CD8-positive, alpha-beta memory T cell (primary cell): ENCODE measurements around the gene PLCXD3. TPM values are rescaled to one million over a fixed set of nuclear protein-coding genes. Genes with fewer than 3 reads are reported as not detected.
A peak's percentile ranks its signal among the peaks of the same experiment; 100 is the strongest.

Source experiments
- CTCF ChIA-PET: fragments of 350-600 bp; sonication (Branson Sonifier 250); formaldehyde crosslinking; loops from one replicate; lab custom pipeline; 2021; ENCODE audit warnings: antibody characterized with exemption; lab: Charles Lee
- POLR2A ChIA-PET: fragments of 350-600 bp; sonication (Branson Sonifier 250); formaldehyde crosslinking; loops from one replicate; lab custom pipeline; 2021; ENCODE audit warnings: antibody characterized with exemption; lab: Charles Lee
- DNase-seq, 5 donors: peaks; one replicate each; pipeline versions ENCODE4 v3.0.0 to v3.0.0-alpha.2; 2020 to 2022; ENCODE audit warnings: mixed read lengths in 1 of 5
- H3K27ac ChIP-seq: one replicate; pipeline ENCODE4 v1.7.0; 2013; ENCODE audit warnings: low read depth, mild to moderate bottlenecking, low read length, moderate library complexity
- H3K27me3 ChIP-seq: 2 replicates; pipeline ENCODE4 v1.7.0; 2013; ENCODE audit warnings: low read length, mild to moderate bottlenecking; ENCODE audit not compliant: insufficient read depth, poor library complexity, severe bottlenecking
- H3K36me3 ChIP-seq: 2 replicates; pipeline ENCODE4 v1.7.0; 2013; ENCODE audit warnings: mild to moderate bottlenecking, low read length, moderate library complexity; ENCODE audit not compliant: insufficient read depth
- H3K4me1 ChIP-seq: 2 replicates; pipeline ENCODE4 v1.7.0; 2013; ENCODE audit warnings: mild to moderate bottlenecking, low read length, moderate library complexity; ENCODE audit not compliant: insufficient read depth
- H3K4me3 ChIP-seq: 2 replicates; pipeline ENCODE4 v1.7.0; 2013; ENCODE audit warnings: mild to moderate bottlenecking, low read length
- H3K9me3 ChIP-seq: 2 replicates; pipeline ENCODE4 v1.7.0; 2013; ENCODE audit warnings: mild to moderate bottlenecking, low read length
- H3K27ac Mint-ChIP-seq, 8 donors: one replicate each; pipeline ENCODE4 v1.8.0; 2020 to 2021; ENCODE audit warnings: mixed read lengths in 8 of 8, mild to moderate bottlenecking in 6 of 8, inconsistent platforms in 3 of 8, moderate library complexity in 3 of 8
- H3K27me3 Mint-ChIP-seq, 2 donors: one replicate each; pipeline ENCODE4 v1.8.0; 2020 to 2021; ENCODE audit warnings: mixed read lengths in 2 of 2, mild to moderate bottlenecking in 1 of 2, moderate library complexity in 1 of 2
- H3K36me3 Mint-ChIP-seq, 3 donors: one replicate each; pipeline ENCODE4 v1.8.0; 2020 to 2021; ENCODE audit warnings: mixed read lengths in 3 of 3, inconsistent platforms in 1 of 3, mild to moderate bottlenecking in 1 of 3
- H3K4me1 Mint-ChIP-seq, 3 donors: one replicate each; pipeline ENCODE4 v1.8.0; 2020 to 2021; ENCODE audit warnings: mixed read lengths in 3 of 3, inconsistent platforms in 1 of 3, mild to moderate bottlenecking in 1 of 3
- H3K4me3 Mint-ChIP-seq, 7 donors: one replicate each; pipeline ENCODE4 v1.8.0; 2020 to 2021; ENCODE audit warnings: mixed read lengths in 7 of 7, mild to moderate bottlenecking in 6 of 7, moderate library complexity in 4 of 7, inconsistent platforms in 2 of 7
- H3K9me3 Mint-ChIP-seq, 5 donors: one replicate each; pipeline ENCODE4 v1.8.0; 2020 to 2022; ENCODE audit warnings: mixed read lengths in 5 of 5, mild to moderate bottlenecking in 3 of 5, moderate library complexity in 2 of 5, inconsistent platforms in 1 of 5
- polyA plus RNA-seq: library from polyadenylated mRNA; unstranded; fragments of 300-500 nt; fragmentation: Illumina TruSeq; gene quantifications from one replicate; pipeline ENCODE4 v1.2.3, GENCODE V29; 2021
- total RNA-seq, 2 experiments: library from RNA; stranded (reverse); gene quantifications; one replicate each; pipeline ENCODE4 v1.2.3, GENCODE V29; 2021

The PLCXD3 gene
- total and polyA plus RNA-seq, 3 experiments from 2014 or later, result not detected

DNA sequence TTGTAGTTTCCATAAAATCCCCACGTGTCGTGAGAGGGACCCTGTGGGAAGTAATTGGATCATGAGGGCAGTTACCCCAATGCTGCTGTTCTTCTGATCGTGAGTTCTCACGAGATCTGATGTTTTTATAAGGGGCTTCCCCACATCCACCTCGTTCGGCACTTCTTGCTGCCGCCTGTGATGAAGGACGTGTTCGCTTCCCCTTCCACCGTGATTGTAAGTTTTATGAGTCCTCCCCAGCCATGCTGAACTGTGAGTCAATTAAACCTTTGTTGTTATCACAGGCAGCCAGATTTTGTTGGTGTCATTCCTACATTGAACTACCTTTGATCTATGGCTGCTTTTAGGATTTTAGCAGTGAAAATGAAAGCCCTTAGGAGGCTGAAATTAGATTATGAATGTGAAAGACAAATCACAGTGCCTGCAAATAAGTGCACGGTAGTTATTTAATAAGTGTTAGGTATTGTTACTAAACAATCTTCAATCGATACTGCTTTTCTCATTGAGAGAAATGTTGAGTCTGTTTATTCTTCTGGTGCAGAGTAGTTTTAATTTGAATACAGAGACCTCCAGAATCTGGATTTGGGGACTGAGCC, 229.1 kb downstream of the PLCXD3 start:
- Histone ChIP-seq H3K4me1 (no peaks in the 10 kb centered on the region), H3K9me3 (no peaks in the 10 kb centered on the region), H3K27me3 (no peaks in the 10 kb centered on the region), H3K36me3 (no peaks in the 10 kb centered on the region), H3K4me3 (no peak overlapping the region), H3K27ac (no peak overlapping the region)
- no peak overlapping the region for H3K4me3 Mint-ChIP-seq
- no peaks in the 10 kb centered on the region for H3K27me3 Mint-ChIP-seq
- no peak overlapping the region for H3K27ac Mint-ChIP-seq
- no peaks in the 10 kb centered on the region for H3K4me1 Mint-ChIP-seq
- DNase-seq, result no peak
- ChIA-PET CTCF (no interaction called here), POLR2A (no interaction called here)
- H3K36me3 Mint-ChIP-seq, result no peaks in the 10 kb centered on the region
- no peaks in the 10 kb centered on the region for H3K9me3 Mint-ChIP-seq

DNA sequence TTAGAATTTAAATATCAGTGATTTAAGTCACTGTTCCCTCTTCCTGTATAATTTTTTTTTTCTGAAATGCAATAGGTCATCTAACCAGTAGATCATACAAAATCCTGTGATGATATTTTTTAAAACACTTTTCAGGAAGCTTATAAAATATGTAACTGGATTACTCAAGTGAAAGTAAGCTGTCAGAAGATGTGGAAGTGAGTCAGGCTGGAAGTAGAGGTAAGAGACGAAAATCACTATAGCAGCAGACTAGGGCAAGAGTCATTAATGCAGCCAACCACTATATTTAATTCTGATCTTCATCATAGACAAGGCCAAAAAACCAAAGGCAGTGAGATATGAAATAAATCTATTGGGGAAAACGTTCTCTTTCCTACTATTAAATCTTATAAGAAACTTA, 231.4 kb downstream of the PLCXD3 start:
- no peak overlapping the region for H3K4me3 Mint-ChIP-seq
- CTCF ChIA-PET, result no interaction called here
- DNase-seq, result no peak
- Histone ChIP-seq H3K4me3 (no peak overlapping the region), H3K27ac (no peak overlapping the region), H3K36me3 (no peaks in the 10 kb centered on the region), H3K27me3 (no peaks in the 10 kb centered on the region), H3K9me3 (no peaks in the 10 kb centered on the region), H3K4me1 (no peaks in the 10 kb centered on the region)
- H3K27me3 Mint-ChIP-seq, result no peaks in the 10 kb centered on the region
- no peaks in the 10 kb centered on the region for H3K9me3 Mint-ChIP-seq
- POLR2A ChIA-PET, result no interaction called here
- no peaks in the 10 kb centered on the region for H3K36me3 Mint-ChIP-seq
- H3K4me1 Mint-ChIP-seq, result no peaks in the 10 kb centered on the region
- H3K27ac Mint-ChIP-seq, result no peak overlapping the region

DNA sequence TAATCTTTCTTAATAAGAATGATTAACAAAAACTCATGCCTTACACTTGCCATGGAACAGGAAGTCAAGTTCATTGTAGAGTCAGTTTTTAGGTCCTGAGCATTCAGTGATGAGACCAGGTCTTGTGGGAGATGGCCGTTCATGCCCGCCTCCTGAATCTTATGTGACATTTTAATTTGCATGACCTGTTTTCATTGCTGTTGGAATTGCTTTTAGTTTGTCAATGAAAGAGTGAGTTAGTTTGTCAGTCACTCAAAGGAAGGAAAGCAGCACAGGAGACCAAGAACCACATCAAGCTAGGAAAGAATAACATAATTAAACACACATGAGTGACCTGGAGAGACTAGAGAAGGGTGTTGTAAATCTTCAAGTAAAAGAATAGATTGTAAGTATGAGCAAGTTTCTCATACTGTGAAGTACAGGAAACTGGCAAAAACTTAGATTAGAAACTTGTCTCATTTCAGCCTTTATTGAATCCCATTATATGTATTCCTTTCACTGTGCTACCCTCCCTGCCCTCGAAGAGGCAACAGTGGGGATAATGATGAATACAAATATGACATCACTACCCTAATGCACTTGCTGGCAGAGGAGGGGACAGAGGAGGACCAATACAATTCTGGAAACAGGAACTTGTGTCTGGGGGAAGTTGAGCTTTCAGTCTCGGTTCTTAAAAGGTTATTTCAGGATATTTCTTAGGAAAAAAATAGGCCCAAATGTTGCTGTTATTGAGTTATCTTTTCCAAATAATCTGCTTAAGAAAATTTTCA, 232.7 kb downstream of the PLCXD3 start:
- Mint-ChIP-seq H3K4me1 (no peaks in the 10 kb centered on the region), H3K4me3 (no peak overlapping the region), H3K36me3 (no peaks in the 10 kb centered on the region), H3K27ac (no peak overlapping the region), H3K9me3 (no peaks in the 10 kb centered on the region), H3K27me3 (no peaks in the 10 kb centered on the region)
- H3K36me3 ChIP-seq, result no peaks in the 10 kb centered on the region
- no peak overlapping the region for H3K4me3 ChIP-seq
- no peak overlapping the region for H3K27ac ChIP-seq
- no peaks in the 10 kb centered on the region for H3K9me3 ChIP-seq
- no peaks in the 10 kb centered on the region for H3K4me1 ChIP-seq
- H3K27me3 ChIP-seq, result no peaks in the 10 kb centered on the region
- POLR2A ChIA-PET, result no interaction called here
- CTCF ChIA-PET, result no interaction called here
- DNase-seq, result no peak

DNA sequence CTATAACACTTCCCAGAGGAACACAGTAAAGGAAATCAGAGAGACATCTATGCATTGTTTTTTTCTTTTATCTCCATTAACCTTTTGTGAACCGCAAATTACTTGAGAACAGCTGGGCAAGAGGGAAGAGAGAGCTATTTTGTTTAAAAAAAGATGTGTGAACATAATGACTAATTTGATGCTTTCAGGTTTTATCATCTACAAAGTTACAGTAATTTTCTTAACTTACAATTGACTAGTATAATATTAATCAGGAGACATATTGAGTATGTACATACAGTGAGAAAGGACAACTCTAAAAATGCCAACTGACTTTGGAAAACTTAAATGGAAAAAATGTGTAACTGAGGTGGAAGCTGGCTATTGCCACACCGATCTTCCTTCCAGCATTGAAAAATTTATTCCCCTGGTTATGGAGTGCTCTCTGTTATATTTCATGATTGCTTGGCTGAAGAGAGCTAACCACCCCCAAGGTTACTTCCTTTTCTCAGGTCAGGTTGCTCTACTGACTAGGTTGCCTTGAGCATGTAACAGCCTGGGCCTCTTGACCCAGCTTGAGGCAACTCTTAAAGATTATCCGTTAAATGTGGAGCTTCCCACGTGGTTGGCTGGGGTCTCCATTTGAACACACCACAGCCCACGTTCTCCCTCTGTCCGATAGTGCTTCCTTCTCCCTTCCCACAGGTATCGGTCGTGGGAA, 234.4 kb downstream of the PLCXD3 start:
- no peaks in the 10 kb centered on the region for H3K4me1 Mint-ChIP-seq
- H3K27ac Mint-ChIP-seq, result peak overlapping the region in 1 of 8 donors; percentile 12
- no peaks in the 10 kb centered on the region for H3K9me3 ChIP-seq
- H3K36me3 ChIP-seq, result no peaks in the 10 kb centered on the region
- H3K27me3 ChIP-seq, result no peaks in the 10 kb centered on the region
- no peaks in the 10 kb centered on the region for H3K9me3 Mint-ChIP-seq
- no peaks in the 10 kb centered on the region for H3K27me3 Mint-ChIP-seq
- no peaks in the 10 kb centered on the region for H3K4me1 ChIP-seq
- no peak overlapping the region for H3K27ac ChIP-seq
- H3K4me3 Mint-ChIP-seq, result no peak overlapping the region
- no peak overlapping the region for H3K4me3 ChIP-seq
- ChIA-PET POLR2A (no interaction called here), CTCF (no interaction called here)
- no peak for DNase-seq
- no peaks in the 10 kb centered on the region for H3K36me3 Mint-ChIP-seq

DNA sequence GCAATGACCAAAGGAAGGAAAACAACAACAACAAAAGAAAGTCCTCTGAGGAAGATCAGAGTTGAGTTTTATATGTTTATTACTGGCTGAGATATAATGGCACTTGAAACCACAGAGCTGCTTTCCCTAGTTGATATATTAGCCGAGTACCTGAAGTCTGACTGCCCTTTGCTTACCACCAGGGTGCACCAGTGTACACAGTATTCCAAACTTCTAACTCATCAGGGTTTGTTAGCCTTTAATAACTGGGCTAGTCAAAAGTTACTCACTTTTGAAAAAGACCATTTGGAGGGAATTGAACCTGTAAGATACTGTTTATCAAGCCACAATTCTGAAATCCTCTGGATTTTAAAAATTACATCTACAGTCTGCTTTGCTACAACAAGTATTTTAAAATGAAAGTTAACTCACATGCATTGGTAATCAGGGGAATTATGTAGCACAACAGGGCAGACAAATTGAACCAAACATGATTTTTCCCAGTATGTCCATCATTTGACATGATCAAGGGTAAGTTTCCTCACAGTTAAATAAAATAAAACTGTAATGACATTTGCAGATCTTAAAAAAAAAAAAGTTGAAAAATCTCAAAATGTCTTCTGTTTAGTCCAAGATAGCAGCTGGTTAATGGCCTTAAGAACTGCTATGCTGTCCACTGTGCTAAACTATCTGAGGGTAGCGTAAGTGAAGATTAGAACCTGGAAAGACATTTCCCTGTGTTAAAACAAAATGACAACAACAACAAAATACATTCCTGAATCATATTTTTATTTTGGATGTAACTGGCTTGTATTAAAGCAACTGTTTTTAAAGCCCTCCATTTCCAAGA, 239.8 kb downstream of the PLCXD3 start:
- Mint-ChIP-seq H3K27me3 (no peaks in the 10 kb centered on the region), H3K4me1 (peaks cover 0 to 4% (median 0%) of the 10 kb centered on the region in 3 donors), H3K4me3 (no peak overlapping the region), H3K27ac (peak overlapping the region in 1 of 8 donors; percentile 24), H3K36me3 (no peaks in the 10 kb centered on the region), H3K9me3 (no peaks in the 10 kb centered on the region)
- POLR2A ChIA-PET, result no interaction called here
- Histone ChIP-seq H3K9me3 (no peaks in the 10 kb centered on the region), H3K27ac (no peak overlapping the region), H3K4me1 (no peaks in the 10 kb centered on the region), H3K27me3 (no peaks in the 10 kb centered on the region), H3K36me3 (no peaks in the 10 kb centered on the region), H3K4me3 (no peak overlapping the region)
- no peak for DNase-seq
- CTCF ChIA-PET, result no interaction called here

DNA sequence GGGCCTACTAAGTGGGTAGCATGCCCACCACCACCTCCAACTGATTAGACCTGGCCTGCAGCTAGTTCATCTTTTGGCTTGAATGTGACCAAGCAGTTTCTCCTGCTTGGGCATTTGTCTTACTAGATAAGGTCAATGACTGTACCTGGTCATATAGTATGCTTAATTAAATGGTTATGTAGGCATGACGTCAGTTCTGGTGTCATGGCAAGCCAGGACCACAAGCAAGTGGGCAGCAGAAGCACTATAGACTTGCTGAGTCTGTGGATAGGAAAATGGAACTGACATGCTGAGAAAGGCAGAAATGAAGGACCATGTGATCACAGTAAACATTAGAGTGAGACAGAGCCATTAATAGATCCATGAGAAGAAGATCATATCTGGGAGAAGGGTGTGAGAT, 241.5 kb downstream of the PLCXD3 start:
- Mint-ChIP-seq H3K4me1 (peaks cover 0 to 4% (median 0%) of the 10 kb centered on the region in 3 donors), H3K4me3 (no peak overlapping the region), H3K36me3 (no peaks in the 10 kb centered on the region), H3K9me3 (no peaks in the 10 kb centered on the region), H3K27me3 (peaks cover 0 to 3% of the 10 kb centered on the region in 2 donors), H3K27ac (no peak overlapping the region)
- H3K27ac ChIP-seq, result no peak overlapping the region
- H3K9me3 ChIP-seq, result no peaks in the 10 kb centered on the region
- no peaks in the 10 kb centered on the region for H3K36me3 ChIP-seq
- POLR2A ChIA-PET, result no interaction called here
- no peaks in the 10 kb centered on the region for H3K27me3 ChIP-seq
- CTCF ChIA-PET, result no interaction called here
- H3K4me1 ChIP-seq, result no peaks in the 10 kb centered on the region
- DNase-seq, result no peak
- H3K4me3 ChIP-seq, result no peak overlapping the region

DNA sequence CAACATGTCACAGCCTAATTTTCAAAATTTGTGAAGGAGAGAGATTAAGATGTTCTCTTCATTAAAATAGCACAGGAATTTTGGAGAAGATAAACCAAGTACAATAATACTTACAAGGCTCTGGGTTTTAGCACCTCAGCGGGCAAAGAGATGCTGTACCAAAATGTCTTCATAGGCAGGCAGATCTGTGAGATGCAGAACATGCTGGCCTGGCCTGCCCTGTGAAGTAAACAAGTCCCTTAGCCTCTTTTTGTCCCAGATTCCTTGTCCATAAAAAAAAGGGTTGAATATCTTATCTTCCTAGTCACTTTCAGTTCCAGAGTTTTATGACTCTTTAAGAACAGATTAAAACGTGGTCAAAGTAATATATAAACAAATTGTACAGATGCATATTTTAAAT, 244.0 kb downstream of the PLCXD3 start:
- no peaks in the 10 kb centered on the region for H3K36me3 ChIP-seq
- no peaks in the 10 kb centered on the region for H3K9me3 ChIP-seq
- no peaks in the 10 kb centered on the region for H3K4me1 ChIP-seq
- CTCF ChIA-PET, result no interaction called here
- no peak overlapping the region for H3K4me3 ChIP-seq
- Mint-ChIP-seq H3K9me3 (no peaks in the 10 kb centered on the region), H3K4me1 (peaks cover 0 to 4% (median 0%) of the 10 kb centered on the region in 3 donors), H3K4me3 (no peak overlapping the region), H3K27ac (no peak overlapping the region), H3K27me3 (peaks cover 0 to 3% of the 10 kb centered on the region in 2 donors), H3K36me3 (no peaks in the 10 kb centered on the region)
- POLR2A ChIA-PET, result no interaction called here
- DNase-seq, result no peak
- no peaks in the 10 kb centered on the region for H3K27me3 ChIP-seq
- no peak overlapping the region for H3K27ac ChIP-seq

DNA sequence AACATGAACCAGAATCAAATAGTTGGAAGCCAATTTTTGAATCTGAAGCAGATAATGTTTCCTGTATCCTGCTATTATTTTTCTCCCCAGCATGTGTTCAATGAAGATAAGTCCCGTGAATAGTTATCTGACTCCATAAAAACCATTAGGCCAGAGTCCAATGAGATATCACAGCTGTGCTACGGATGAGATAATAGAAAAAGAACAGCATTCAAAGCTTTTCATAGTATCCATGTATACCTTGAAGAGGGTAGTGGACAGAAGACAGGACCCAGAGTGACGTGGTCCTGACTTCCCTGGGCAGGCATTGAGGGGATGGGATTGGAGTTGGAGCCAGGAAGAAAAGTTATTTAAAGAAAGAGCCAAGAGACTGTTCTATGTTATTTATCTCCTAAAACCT, 246.4 kb downstream of the PLCXD3 start:
- ChIA-PET CTCF (no interaction called here), POLR2A (no interaction called here)
- no peak overlapping the region for H3K27ac ChIP-seq
- no peak overlapping the region for H3K27ac Mint-ChIP-seq
- H3K27me3 ChIP-seq, result no peaks in the 10 kb centered on the region
- no peaks in the 10 kb centered on the region for H3K4me1 ChIP-seq
- no peaks in the 10 kb centered on the region for H3K36me3 ChIP-seq
- H3K9me3 Mint-ChIP-seq, result no peaks in the 10 kb centered on the region
- H3K36me3 Mint-ChIP-seq, result no peaks in the 10 kb centered on the region
- DNase-seq, result no peak
- peaks cover 0 to 3% of the 10 kb centered on the region in 2 donors for H3K27me3 Mint-ChIP-seq
- H3K4me3 Mint-ChIP-seq, result no peak overlapping the region
- no peaks in the 10 kb centered on the region for H3K9me3 ChIP-seq
- no peak overlapping the region for H3K4me3 ChIP-seq
- H3K4me1 Mint-ChIP-seq, result no peaks in the 10 kb centered on the region
